AG20443 (cell line): Measurements from ENCODE around the gene NPIPB4.
"Not testable (repeated sequence)": the region's sequence is repeated elsewhere in the genome, so short reads cannot be mapped to it uniquely, and the experiment has no call there.

Source experiments
- DNase-seq: peaks from one replicate; pipeline ENCODE4 v3.0.0; 2012; ENCODE audit warnings: low spot score, mixed read lengths

The NPIPB4 gene

GRCh38 chr16:21857656-21858055 lies at the start of gene NPIPB4:
TSS of gene NPIPB4 (minus strand) at chr16:21857756. CDS start at chr16:21857378, 378 bp downstream.
- not testable (repeated sequence) for DNase-seq

DNA sequence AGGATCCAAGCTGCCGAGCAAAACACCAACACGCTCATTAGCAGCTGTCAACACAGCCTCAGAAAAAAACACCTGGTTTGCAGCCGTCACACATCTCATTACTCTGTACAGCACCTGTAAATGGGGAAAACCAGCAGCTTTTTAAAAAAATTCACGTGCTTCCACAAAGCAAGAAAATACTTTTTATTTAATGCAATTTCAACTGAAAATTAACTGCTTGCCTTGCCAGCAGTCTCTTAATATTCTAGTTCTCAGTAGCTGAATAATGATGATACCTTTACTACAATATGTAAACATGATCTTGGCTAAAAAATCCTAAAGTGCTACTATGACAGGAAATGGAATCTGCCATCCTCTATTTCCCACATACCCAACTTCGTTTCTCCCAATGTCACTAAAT lies 41.4 kb upstream of the NPIPB4 start:
- not testable (repeated sequence) for DNase-seq

- DNase-seq, result not testable (repeated sequence)
Measured at GRCh38 chr16:21881988-21882387, 24.4 kb upstream of the NPIPB4 start.

DNA sequence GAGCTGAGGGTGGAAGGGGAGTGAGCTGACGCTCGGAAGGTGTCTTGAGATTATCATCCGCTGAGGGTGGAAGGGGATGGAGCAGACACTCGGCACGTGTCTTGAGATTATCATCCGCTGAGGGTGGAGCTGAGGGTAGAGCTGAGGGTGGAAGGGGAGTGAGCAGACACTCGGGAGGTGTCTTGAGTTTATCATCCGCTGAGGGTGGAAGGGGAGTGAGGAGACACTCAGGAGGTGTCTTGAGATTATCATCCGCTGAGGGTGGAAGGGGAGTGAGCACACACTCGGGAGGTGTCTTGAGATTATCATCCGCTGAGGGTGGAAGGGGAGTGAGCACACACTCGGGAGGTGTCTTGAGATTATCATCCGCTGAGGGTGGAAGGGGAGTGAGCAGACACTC lies 20.4 kb downstream of the NPIPB4 start:
- DNase-seq, result not testable (repeated sequence)

DNA sequence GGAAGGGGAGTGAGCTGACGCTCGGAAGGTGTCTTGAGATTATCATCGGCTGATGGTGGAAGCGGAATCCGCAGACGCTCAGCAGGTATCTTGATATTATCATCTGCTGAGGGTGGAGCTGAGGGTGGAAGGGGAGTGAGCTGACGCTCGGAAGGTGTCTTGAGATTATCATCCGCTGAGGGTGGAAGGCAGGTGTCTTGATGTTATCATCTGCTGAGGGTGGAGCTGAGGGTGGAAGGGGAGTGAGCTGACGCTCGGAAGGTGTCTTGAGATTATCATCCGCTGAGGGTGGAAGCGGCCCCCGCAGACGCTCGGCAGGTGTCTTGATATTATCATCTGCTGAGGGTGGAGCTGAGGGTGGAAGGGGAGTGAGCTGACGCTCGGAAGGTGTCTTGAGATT lies 21.2 kb downstream of the NPIPB4 start:
- DNase-seq, result not testable (repeated sequence)

DNA sequence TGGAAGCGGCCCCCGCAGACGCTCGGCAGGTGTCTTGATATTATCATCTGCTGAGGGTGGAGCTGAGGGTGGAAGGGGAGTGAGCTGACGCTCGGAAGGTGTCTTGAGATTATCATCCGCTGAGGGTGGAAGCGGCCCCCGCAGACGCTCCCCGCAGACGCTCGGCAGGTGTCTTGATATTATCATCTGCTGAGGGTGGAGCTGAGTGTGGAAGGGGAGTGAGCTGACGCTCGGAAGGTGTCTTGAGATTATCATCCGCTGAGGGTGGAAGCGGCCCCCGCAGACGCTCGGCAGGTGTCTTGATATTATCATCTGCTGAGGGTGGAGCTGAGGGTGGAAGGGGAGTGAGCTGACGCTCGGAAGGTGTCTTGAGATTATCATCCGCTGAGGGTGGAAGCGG lies 21.8 kb downstream of the NPIPB4 start:
- DNase-seq, result not testable (repeated sequence)

DNA sequence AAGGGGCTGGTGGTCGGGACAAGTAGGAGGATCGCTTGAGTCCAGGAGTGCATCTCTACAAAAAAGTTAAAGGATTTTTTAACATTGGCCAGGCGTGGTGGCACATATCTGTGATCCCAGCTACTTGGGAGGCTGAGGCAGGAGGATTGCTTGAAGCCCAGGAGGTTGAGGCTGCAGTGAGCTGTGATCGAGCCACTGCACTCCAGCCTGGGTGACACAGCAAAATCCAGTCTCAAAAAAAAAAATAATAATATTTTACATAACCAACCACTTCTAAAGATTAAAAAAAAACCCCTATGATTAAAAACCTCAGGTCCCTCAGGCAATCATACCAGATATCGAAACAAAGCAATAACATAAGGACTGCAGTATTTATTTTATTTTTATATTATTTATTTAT lies 23.3 kb downstream of the NPIPB4 start:
- not testable (repeated sequence) for DNase-seq

- DNase-seq, result not testable (repeated sequence)
Measured at GRCh38 chr16:21829929-21830328, 27.6 kb downstream of the NPIPB4 start.

DNA sequence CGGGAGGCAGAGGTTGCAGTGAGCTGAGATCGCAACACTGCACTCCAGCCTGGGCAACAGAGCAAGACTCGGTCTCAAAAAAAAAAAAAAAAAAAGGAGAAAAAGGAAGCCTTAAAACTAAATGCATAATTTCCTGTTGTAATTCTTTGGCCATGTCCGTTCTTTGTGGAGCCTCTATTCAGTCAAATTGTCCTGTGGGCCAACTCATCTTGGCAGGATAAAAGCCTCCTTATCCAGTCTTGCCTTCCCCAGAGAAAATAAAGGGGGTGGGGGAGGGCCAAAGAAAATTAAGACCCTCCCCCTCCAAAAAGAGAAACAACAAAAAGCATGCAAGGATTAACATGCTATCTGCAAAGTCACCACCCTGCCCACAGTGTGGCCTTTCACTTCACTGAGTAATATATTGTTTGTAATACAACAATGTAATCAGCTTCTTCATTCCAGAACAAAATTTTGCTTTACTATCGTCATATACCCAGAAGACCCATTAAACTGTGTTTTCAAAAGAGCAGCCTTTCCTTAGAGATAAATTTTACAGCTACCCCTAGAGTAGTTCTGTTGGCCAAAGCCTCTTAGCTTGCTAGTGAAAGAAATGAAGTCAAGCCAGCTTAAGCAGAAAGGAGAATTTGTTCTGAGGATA lies 31.4 kb downstream of the NPIPB4 start:
- not testable (repeated sequence) for DNase-seq

DNA sequence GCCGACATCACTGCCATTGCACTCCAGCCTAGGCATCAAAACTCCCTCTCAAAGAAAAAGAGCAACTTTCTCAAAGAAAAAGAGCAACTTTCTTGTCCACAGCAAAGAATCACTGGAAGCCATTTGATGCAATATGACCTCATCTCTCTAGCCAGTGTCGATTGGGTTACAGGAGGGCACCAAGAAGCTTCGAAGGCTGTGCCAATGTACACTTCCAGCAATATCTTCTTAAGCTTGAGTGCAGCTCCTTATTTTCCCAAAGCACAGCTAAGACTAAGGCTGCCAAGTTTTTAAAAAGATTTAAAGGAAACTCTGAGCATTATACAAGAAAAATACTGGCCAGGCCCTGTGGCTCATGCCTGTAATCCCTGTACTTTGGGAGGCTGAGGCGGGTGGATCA lies 32.0 kb downstream of the NPIPB4 start:
- DNase-seq, result not testable (repeated sequence)

GRCh38 chr16:21823258-21823657 lies 34.3 kb downstream of the NPIPB4 start:
- not testable (repeated sequence) for DNase-seq

DNA sequence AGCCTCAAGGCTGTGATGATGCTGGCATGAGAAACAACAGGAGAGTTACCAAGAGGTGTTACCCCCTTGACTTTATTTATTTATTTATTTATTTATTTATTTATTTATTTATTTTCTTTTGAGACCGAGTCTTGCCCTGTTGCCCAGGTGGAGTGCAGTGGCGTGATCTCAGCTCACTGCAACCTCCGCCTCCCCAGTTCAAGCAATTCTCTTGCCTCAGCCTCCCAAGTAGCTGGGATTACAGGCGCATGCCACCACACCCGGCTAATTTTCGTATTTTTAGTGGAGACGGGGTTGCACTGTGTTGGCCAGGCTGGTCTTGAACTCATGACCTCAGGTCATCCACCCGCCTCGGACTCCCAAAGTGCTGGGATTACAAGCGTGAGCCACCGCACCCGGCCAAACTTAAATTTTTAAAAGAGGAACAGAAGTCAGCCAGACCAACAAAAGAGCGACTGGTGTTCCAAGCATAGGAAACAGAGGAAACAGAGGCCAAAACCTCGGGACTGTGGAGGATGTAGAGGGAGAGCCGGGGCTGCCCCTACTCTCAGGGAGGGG lies 36.6 kb downstream of the NPIPB4 start:
- not testable (repeated sequence) for DNase-seq

- DNase-seq, result peak; percentile 64
Measured at GRCh38 chr16:21820028-21820907, 37.3 kb downstream of the NPIPB4 start.

DNA sequence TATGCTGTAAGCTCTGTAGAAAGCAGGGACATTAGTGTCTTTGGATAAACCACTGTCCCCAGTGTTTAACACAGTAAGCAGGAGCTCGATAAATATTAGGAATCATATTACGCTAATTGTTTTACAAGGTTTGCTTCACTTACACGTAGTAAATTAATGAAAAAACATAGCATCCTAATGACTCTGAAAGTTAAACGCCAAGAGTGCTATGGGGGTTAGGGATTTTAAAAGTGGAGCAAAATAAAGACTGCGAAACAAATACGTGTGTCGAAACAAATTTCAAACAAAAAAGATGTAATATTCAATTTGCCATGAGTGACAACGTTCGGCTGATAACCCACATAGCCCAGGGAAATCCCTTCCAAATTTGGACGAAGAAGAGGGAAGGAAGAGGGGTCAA lies 37.9 kb downstream of the NPIPB4 start:
- not testable (repeated sequence) for DNase-seq

DNA sequence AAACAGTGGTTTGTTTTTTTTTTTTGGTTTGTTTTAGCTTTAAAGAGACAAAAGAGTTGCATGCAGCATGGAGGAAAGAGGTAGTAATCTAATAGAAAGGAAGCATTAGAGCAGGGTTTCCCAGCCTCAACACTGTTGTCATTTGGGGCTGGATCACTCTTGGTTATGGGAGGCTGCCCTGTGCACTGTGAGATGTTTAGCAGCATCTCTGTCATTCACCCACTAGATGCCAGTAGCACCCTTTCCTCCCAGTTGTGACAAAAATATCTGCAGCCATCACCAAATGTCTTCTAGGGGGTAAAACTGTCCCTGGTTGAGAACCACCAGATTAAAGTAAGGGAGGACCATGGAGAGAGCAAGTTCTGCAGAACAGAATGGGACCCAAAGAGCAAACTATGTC lies 40.5 kb downstream of the NPIPB4 start:
- DNase-seq, result not testable (repeated sequence)

DNA sequence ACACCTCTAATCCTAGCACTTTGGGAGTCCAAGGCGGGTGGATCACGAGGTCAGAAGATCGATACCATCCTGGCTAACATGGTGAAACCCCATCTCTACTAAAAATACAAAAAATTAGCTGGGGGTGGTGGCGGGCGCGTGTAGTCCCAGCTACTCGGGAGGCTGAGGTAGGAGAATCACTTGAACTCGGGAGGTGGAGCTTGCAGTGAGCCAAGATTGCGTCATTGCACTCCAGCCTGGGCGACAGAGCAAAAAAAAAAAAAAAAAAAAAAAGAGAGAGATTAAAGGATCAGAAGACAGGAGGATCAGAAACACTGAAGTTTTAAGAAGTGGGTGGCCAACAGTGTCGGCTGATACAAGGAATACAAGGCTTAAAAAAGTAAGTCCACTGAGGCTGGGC lies 41.9 kb downstream of the NPIPB4 start:
- DNase-seq, result not testable (repeated sequence)

DNA sequence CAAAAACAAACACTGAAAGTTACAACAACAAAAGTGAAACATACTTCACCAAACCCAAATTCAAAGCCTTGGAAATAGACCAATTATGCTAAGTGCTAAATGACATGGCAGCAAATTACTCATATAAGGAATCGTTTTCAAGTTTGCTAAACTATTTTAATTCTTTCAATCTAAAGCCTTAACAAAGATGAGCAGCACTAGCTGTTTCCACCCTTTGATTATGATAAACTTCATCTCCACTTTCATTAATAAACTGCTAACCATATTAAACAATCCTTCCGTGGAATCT lies 55.2 kb downstream of the NPIPB4 start:
- DNase-seq, result not testable (repeated sequence)

GRCh38 chr16:21801538-21802374 lies 55.8 kb downstream of the NPIPB4 start:
- not testable (repeated sequence) for DNase-seq

GRCh38 chr16:21798601-21799000 lies 59.0 kb downstream of the NPIPB4 start:
- not testable (repeated sequence) for DNase-seq

DNA sequence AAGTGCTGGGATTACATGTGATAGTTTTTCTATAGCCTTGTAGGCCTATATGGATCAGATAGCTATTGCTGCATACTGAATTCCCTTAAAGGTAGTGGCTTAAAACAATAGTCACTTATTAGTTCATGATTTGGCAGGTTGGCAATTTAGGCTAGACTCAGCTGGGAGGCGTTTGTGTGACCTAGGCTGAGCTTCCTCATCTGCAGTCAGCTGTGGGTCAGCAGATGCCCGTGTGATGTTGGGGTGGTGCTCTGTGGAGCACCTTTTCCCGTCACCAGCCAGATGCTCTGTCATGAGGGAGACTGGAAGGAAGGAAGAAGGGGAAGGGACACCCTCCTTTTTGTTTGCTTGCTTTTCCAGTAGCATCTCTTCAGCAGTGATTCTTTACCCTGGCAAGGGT lies 64.2 kb downstream of the NPIPB4 start:
- not testable (repeated sequence) for DNase-seq

GRCh38 chr16:21790506-21790905 lies 67.0 kb downstream of the NPIPB4 start:
- not testable (repeated sequence) for DNase-seq
